Activated T-helper 1 cell treated with anti-CD3 and anti-CD28 coated beads, Interleukin-12 subunit alpha, Interleukin-12 subunit beta, Interleukin-2, Interleukin-4 antibody, amounts not matched to agents 30 ng/mL and 10 ng/mL and 1 ng/mL, durations not matched to agents 14 hours and 24 hours and 36 hours (primary cell): ENCODE data around the gene ATP1A2. TPM values are rescaled to one million over a fixed set of nuclear protein-coding genes. Genes with fewer than 3 reads are reported as not detected.

ENCODE experiments used
- DNase-seq: peaks from one replicate; pipeline ENCODE4 v3.0.0; 2021; ENCODE audit warnings: low spot score
- H3K27ac Mint-ChIP-seq: one replicate; pipeline ENCODE4 v1.8.0; 2021; ENCODE audit warnings: mild to moderate bottlenecking, mixed read lengths
- H3K27me3 Mint-ChIP-seq: one replicate; pipeline ENCODE4 v1.8.0; 2022; ENCODE audit warnings: mild to moderate bottlenecking, moderate library complexity, mixed read lengths; ENCODE audit not compliant: insufficient read depth
- H3K36me3 Mint-ChIP-seq: one replicate; pipeline ENCODE4 v1.8.0; 2021; ENCODE audit warnings: low read depth, mixed read lengths
- H3K4me1 Mint-ChIP-seq: one replicate; pipeline ENCODE4 v1.8.0; 2021; ENCODE audit warnings: low read depth, mixed read lengths
- H3K4me3 Mint-ChIP-seq: one replicate; pipeline ENCODE4 v1.8.0; 2021; ENCODE audit warnings: mild to moderate bottlenecking, moderate library complexity, mixed read lengths
- H3K9me3 Mint-ChIP-seq: one replicate; pipeline ENCODE4 v1.8.0; 2021; ENCODE audit warnings: mixed read lengths
- intact Hi-C: fragments of 100-400 bp; cut with micrococcal nuclease; formaldehyde crosslinking; loops from one replicate; pipeline ENCODE4 v1.15.1; 2024
- total RNA-seq: library from RNA; stranded (reverse); gene quantifications from 2 replicates; pipeline ENCODE4 v1.2.3, GENCODE V29; 2022

Gene ATP1A2
- total RNA-seq, 1 donor from 2014 or later: not detected

DNA sequence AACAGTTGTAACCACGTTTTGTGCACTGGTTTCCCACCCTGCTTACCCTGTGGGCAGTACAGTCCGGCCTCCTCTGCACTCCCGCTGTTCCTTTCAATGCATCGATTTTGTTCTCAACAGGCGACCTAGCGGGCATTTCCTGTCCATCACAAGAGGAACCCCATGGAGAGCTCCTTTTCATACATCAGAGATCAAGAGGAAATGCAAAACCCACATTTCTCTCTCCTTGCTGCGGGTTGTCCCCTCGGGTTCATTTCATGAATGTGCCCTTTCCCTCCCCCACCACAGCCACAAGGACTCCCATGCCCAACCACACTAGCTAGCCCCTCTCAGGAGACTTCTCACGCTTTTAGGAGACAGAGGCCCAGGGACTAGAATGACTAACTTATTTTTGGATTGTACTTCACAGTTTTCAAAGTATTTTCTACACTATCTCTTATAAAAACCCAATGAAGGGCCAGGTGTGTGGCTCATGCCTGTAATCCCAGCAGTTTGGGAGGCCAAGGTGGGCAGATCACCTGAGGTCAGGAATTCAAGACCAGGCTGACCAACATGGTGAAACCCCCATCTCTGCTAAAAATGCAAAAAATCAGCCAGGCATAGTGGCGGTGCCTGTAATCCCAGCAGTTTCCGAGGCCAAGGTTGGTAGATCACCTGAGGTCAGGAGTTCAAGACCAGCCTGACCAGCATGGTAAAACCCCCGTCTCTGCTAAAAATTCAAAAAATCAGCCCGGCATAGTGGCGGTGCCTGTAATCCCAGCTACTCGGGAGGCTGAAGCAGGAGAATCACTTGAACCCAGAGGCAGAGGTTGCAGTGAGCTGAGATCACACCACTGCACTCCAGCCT is 54.2 kb downstream of the ATP1A2 start:
- H3K27me3 Mint-ChIP-seq: peaks cover 31% of the 10 kb centered on the region
- no peak overlapping the region for H3K4me3 Mint-ChIP-seq
- no peak overlapping the region for H3K27ac Mint-ChIP-seq
- intact Hi-C loops: no loop called here
- peaks cover 8% of the 10 kb centered on the region for H3K4me1 Mint-ChIP-seq
- DNase-seq: no peak
- H3K36me3 Mint-ChIP-seq: no peaks in the 10 kb centered on the region
- no peaks in the 10 kb centered on the region for H3K9me3 Mint-ChIP-seq

DNA sequence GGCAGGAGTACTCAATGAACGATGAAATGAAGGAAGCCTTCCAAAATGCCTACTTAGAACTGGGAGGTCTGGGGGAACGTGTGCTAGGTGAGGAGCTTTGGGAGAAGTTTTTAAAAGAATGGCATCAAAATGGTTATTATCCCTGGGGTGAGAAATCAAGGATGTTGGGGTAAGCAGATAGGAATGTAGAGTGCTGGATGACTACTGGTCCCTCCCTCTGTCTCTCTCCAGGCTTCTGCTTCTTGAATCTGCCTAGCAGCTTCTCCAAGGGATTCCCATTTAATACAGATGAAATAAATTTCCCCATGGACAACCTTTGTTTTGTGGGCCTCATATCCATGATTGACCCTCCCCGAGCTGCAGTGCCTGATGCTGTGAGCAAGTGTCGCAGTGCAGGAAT is 55.8 kb downstream of the ATP1A2 start:
- H3K4me3 Mint-ChIP-seq: no peak overlapping the region
- intact Hi-C loops: no loop called here
- peaks cover 8% of the 10 kb centered on the region for H3K4me1 Mint-ChIP-seq
- H3K27ac Mint-ChIP-seq: no peak overlapping the region
- no peak for DNase-seq
- H3K36me3 Mint-ChIP-seq: no peaks in the 10 kb centered on the region
- peaks cover 24% of the 10 kb centered on the region for H3K27me3 Mint-ChIP-seq
- H3K9me3 Mint-ChIP-seq: no peaks in the 10 kb centered on the region

DNA sequence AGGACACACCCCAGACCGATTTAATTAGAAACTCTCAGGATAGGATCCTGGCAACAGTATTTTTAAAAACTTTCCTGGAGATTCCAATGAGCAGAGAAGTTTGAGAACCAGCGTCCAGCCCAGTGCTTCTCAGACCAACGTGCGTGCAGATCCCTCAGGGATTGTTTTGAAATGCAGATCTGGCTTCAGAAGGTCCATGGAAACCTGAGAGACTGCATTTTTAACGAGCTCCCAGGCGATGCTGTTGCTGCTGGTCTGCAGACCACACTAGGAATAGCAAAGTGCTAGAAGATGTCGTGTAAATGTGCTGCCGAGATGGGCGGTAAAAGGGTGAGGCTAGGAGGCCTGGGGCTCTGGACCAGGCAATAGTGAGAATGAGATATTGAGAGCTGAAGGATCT is 56.4 kb downstream of the ATP1A2 start:
- Mint-ChIP-seq H3K4me1 (peaks cover 8% of the 10 kb centered on the region), H3K9me3 (no peaks in the 10 kb centered on the region), H3K36me3 (no peaks in the 10 kb centered on the region), H3K4me3 (no peak overlapping the region), H3K27me3 (peaks cover 24% of the 10 kb centered on the region), H3K27ac (no peak overlapping the region)
- no peak for DNase-seq
- intact Hi-C loops: no loop called here

DNA sequence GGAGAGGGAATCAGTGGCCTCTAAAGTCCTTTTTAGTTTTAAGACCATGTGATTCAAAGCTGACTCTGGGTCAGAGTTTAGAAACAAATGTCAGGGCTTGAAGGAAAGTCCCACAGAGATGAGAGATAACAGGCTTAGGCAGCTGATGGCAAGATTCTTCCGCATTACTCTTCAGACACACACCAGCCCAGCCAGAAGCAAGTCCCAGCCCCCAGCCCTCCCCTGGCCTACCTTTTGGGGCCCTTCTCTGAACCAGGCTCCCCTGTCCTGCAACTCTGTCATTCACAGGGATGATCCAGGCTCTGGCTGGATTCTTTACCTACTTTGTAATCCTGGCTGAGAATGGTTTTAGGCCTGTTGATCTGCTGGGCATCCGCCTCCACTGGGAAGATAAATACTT is 61.7 kb downstream of the ATP1A2 start:
- intact Hi-C loops: no loop called here
- H3K27me3 Mint-ChIP-seq: peaks cover 28% of the 10 kb centered on the region
- DNase-seq: no peak
- no peaks in the 10 kb centered on the region for H3K9me3 Mint-ChIP-seq
- H3K4me3 Mint-ChIP-seq: no peak overlapping the region
- no peaks in the 10 kb centered on the region for H3K4me1 Mint-ChIP-seq
- H3K27ac Mint-ChIP-seq: no peak overlapping the region
- no peaks in the 10 kb centered on the region for H3K36me3 Mint-ChIP-seq

DNA sequence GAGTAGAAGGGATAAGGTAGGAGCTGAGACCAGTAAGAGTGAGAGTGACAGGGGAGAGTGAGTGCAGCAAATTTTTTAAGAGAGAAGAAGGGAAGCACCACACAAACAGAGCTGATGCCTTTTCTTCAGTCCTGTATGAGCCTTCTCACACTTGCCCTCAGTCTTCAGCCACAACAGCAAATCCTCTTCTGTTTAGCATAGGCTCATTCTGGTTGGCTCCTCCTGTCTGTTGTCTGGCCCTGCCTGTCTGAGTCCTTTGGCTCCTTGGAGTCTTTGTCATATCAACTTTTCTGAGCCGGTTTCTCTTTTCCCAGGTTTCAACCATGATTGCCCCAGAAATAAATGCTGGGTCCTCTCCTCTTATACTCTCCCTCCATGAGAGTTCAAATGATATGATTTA is 62.1 kb downstream of the ATP1A2 start:
- Mint-ChIP-seq H3K4me3 (no peak overlapping the region), H3K27me3 (peaks cover 26% of the 10 kb centered on the region), H3K4me1 (no peaks in the 10 kb centered on the region), H3K27ac (no peak overlapping the region), H3K9me3 (no peaks in the 10 kb centered on the region), H3K36me3 (no peaks in the 10 kb centered on the region)
- intact Hi-C loops: no loop called here
- no peak for DNase-seq

DNA sequence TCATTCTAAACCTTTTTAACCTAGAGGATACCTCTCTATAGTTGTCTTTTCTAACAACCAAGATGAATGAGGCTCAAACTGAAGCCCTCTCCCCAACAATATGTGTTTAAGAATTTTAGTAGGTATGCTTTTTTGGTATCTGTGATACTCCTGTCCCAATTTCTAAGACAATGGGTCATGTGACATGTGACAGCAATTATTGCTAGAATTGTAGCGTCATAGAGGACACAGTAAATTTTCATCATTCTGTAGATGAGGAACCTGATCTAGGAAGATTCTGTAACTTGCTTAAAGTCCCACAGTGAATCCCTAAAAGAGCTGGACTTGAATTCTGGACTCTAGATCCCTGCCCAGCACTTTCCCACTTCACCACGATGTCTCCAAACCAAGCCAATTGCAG is 63.2 kb downstream of the ATP1A2 start:
- peaks cover 25% of the 10 kb centered on the region for H3K27me3 Mint-ChIP-seq
- no peaks in the 10 kb centered on the region for H3K9me3 Mint-ChIP-seq
- H3K36me3 Mint-ChIP-seq: no peaks in the 10 kb centered on the region
- intact Hi-C loops: no loop called here
- H3K4me1 Mint-ChIP-seq: no peaks in the 10 kb centered on the region
- DNase-seq: no peak
- no peak overlapping the region for H3K4me3 Mint-ChIP-seq
- H3K27ac Mint-ChIP-seq: no peak overlapping the region

DNA sequence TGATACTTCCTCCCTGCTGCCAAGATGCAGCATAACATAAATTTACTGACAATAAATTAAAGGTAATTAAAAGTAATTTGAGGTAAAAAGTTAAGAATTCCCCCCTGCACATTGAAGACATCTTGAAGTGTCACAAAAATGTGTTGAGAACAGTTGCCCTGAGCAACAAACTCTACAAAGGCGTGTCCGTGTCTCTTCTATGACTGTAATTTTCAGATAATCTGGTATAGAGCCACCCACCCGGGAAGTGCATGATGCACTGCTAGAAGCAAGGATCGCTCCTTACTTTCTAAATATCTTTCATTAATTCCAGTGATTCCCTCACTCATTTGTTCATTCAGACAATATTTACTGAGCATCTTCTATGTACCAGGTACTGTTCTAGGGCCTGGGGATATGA is 63.8 kb downstream of the ATP1A2 start:
- H3K36me3 Mint-ChIP-seq: no peaks in the 10 kb centered on the region
- no peaks in the 10 kb centered on the region for H3K9me3 Mint-ChIP-seq
- H3K4me1 Mint-ChIP-seq: no peaks in the 10 kb centered on the region
- intact Hi-C loops: no loop called here
- H3K4me3 Mint-ChIP-seq: no peak overlapping the region
- no peak overlapping the region for H3K27ac Mint-ChIP-seq
- no peak for DNase-seq
- peaks cover 23% of the 10 kb centered on the region for H3K27me3 Mint-ChIP-seq

DNA sequence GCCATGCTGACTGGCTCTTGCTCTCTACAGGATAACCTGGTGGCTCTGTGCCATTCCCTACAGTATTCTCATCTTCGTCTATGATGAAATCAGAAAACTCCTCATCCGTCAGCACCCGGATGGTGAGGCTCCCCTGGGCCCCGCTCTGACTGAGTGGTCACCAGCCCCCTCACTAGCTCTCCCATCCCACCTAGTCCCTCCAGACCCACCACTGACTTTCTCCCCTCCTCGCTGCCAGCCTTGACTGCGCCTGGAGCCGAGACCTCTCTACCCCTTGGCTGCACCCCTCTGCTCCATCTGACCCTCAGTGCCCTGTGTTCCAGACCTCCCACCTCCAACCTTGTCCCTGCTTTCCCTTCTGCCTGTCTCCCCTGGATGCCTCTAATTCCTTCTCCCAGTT is 70.7 kb downstream of the ATP1A2 start:
- Mint-ChIP-seq H3K36me3 (no peaks in the 10 kb centered on the region), H3K4me1 (no peaks in the 10 kb centered on the region), H3K9me3 (no peaks in the 10 kb centered on the region), H3K27ac (no peak overlapping the region), H3K4me3 (no peak overlapping the region), H3K27me3 (peaks cover 20% of the 10 kb centered on the region)
- intact Hi-C loops: no loop called here
- no peak for DNase-seq

DNA sequence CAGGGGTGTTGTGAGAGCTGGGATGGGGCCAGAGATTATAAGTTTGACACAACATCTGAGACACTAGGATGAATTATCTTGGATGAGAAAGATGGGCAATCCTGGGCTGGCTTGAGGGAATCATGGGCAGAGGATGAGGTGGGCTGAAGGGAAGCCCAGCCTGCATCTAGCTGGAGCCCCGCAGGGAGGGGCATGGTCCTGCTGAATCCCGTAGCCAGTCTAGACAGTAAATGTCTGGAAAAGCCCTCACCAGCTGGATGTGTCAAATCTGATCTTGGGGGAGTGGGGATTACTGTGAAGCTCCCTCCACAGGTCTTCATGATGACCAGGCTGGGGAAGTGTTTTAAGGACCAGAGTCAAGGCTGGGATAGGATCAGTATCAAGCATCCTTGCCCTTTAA is 71.2 kb downstream of the ATP1A2 start:
- Mint-ChIP-seq H3K4me1 (no peaks in the 10 kb centered on the region), H3K27me3 (peaks cover 15% of the 10 kb centered on the region), H3K27ac (no peak overlapping the region), H3K9me3 (no peaks in the 10 kb centered on the region), H3K4me3 (no peak overlapping the region), H3K36me3 (no peaks in the 10 kb centered on the region)
- intact Hi-C loops: no loop called here
- DNase-seq: no peak

DNA sequence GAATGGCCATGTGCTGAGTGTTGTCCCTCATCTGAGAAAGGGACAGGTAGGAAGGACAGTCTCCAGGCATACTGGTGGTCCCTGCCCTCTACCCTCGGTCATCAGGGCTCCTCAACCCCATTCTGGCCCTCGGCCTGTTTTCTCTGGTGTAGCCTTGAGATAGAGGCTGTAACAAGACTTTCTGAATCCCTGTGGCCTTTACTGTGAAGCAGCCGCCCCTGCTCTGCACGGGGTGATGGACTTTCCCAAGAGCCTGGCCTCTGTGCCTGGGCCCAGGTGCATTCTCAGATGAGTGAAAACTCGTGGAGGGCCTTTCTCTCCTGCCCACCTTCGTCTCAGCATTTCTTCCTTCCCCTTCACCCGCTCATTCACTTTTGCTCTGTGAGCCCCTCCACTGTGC is 71.8 kb downstream of the ATP1A2 start:
- no peak for DNase-seq
- Mint-ChIP-seq H3K27ac (no peak overlapping the region), H3K9me3 (no peaks in the 10 kb centered on the region), H3K4me3 (no peak overlapping the region), H3K4me1 (no peaks in the 10 kb centered on the region), H3K27me3 (peaks cover 12% of the 10 kb centered on the region), H3K36me3 (no peaks in the 10 kb centered on the region)
- intact Hi-C loops: no loop called here

DNA sequence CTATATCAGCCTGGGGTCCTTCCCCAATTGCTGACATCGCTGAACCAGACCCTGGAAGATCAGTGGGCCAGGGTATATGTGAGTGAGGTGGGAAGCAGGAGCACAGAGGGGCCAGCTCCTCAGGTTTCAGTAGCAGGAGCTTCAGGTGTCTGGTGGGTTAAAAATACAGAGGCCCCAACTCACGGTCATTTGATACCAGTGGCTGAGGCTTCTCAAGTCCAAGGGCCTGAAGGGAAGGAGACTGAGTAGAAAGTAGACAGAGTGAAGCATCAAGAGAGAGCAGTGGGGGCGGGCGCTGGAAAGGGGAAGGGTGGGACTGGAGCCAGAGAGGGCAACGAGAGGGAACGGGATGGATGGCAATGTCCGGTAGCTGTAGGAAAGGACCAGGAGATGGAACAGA is 72.8 kb downstream of the ATP1A2 start:
- no peaks in the 10 kb centered on the region for H3K36me3 Mint-ChIP-seq
- H3K4me3 Mint-ChIP-seq: no peak overlapping the region
- no peaks in the 10 kb centered on the region for H3K9me3 Mint-ChIP-seq
- peaks cover 8% of the 10 kb centered on the region for H3K27me3 Mint-ChIP-seq
- no peaks in the 10 kb centered on the region for H3K4me1 Mint-ChIP-seq
- no peak for DNase-seq
- intact Hi-C loops: no loop called here
- no peak overlapping the region for H3K27ac Mint-ChIP-seq

DNA sequence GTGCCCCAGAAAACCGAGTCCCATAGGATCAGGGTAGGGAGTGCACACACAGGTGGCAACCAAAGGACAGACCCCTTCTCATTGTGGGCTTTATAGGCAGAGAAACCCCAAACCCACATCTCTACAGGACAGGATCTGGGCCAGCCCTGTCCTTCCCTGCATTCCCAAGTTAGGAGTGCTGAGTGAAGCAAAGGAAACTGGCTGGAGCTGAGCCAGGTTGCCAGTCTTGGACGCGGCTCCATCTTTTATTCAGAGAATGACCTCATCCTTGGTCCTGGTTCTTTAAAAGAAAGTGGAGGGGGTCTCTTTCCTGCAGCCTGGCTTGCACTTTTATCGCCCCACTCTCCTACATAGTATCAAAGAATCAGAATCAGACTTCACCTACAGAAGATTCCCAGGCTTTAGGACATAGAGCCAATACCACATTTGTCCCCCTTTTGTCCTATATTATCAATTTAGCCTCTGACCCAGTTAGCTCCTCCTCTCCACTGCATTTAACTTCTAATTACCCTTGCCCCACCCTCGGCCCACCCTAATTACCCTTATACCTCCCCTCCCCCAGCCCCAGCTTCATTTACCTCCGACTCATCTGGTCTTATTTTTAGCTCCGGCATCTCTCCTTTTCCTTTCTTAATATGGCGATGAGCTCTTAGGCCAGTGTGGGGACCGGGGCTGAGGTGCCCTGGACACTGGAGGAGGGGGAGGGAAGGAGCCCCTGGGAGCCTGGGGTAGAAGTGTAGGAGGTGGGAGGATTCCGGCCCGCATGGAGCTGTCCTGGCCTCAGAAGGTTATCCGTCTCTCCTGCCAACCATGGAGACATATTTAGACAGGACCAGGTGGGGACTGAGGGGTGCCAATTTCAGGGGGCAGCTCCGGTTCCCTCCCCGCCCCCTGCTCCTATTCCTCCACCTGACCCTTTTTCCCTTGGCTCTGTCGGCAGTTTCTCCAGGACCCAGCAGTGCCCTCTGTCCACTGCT is 74.4 kb downstream of the ATP1A2 start, which contains the start of gene CASQ1:
Gene CASQ1 (plus strand): TSS at position 927 of the 977 bp plus-strand sequence. CDS start 177 bp downstream, outside the sequence.
- intact Hi-C loops: no loop called here
- Mint-ChIP-seq H3K27ac (no peak within 1 kb of the TSS), H3K4me3 (no peak within 1 kb of the TSS), H3K36me3 (no peaks in the 10 kb centered on the region), H3K9me3 (no peaks in the 10 kb centered on the region), H3K27me3 (peaks cover 7% of the 10 kb centered on the region), H3K4me1 (no peaks in the 10 kb centered on the region)
- no peak for DNase-seq

DNA sequence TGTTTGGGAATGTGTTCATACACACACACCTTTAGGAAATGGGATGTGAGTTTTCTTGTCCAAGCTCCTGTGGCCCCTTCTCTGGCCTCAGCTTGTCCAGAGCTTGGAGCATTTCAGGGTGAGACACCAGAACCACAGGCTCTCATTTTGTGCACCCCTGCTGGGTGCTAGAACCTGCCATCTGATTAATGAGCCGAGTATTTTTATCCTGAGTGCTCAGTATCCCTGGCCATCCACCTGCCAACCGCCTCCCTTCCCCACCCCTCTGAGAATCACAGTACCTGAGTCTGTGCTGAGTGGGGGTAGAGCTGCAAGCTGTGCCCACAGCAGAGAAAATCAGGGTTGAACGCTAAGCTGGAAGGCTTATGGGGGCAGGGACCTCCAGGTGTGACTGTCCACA is 76.2 kb downstream of the ATP1A2 start:
- Mint-ChIP-seq H3K27me3 (peaks cover 4% of the 10 kb centered on the region), H3K4me3 (no peak overlapping the region), H3K27ac (no peak overlapping the region), H3K4me1 (no peaks in the 10 kb centered on the region), H3K9me3 (no peaks in the 10 kb centered on the region), H3K36me3 (no peaks in the 10 kb centered on the region)
- no peak for DNase-seq
- intact Hi-C loops: no loop called here
